T-helper 1 cell treated with Interleukin-12 subunit alpha and Interleukin-12 subunit beta and Interleukin-4 antibody, amounts not matched to agents 30 ng/mL and 1 ng/mL, for 36 hours (primary cell): ENCODE results near the gene TTC5. TPM values are rescaled to one million over a fixed set of nuclear protein-coding genes. Genes with fewer than 3 reads are reported as not detected.

ENCODE experiments used
- intact Hi-C: fragments of 100-400 bp; cut with micrococcal nuclease; formaldehyde crosslinking; loops from one replicate; pipeline ENCODE4 v1.15.1; 2024
- total RNA-seq: library from RNA; stranded (reverse); gene quantifications from 2 replicates; pipeline ENCODE4 v1.2.3, GENCODE V29; 2022

Gene TTC5, protein sequence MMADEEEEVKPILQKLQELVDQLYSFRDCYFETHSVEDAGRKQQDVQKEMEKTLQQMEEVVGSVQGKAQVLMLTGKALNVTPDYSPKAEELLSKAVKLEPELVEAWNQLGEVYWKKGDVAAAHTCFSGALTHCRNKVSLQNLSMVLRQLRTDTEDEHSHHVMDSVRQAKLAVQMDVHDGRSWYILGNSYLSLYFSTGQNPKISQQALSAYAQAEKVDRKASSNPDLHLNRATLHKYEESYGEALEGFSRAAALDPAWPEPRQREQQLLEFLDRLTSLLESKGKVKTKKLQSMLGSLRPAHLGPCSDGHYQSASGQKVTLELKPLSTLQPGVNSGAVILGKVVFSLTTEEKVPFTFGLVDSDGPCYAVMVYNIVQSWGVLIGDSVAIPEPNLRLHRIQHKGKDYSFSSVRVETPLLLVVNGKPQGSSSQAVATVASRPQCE
- total RNA-seq: 20.8 and 25.5 TPM in 2 replicates

DNA sequence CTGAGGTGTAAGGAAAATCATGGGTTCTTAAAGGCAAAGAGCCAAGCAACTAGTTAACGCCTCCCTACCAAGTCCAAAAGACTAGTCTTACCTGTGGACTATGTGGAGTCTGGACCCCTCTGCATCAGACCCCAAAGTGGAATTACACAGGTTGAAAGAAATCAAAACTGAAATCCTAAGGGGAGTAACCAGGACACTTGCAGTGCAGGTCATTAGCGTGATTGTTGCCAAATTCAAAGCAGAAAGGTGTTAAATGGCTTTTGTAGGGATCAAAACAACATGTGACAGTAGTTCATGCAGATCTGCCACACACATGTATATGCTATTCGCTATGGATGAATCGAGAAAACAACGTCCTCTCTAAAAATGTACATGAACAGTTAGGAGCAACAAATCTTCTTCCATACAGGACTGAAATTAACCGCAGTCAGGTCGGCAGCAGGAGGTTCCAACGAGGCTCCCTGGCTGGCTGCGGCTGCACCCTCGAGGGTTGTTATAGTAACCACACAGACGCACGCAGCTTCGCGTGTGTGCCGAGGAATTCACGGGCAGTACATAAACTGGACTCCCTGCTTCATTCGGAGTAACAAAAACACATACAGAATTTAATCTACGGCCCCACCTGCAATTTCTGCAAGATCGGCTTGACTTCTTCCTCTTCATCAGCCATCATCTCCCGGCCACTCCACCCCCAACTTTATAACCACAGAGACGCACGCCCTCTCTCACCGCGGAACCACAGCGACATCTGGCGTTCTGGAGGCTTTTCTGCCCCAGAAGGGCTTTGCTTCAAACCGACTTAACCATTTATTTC, at the start of gene TTC5:
Gene TTC5, minus strand, starts transcription at position 687 of the 814 bp plus-strand sequence. Its CDS starts 14 bp downstream, at position 673.
- intact Hi-C loops: loop anchor here (1.0 kb wide), 7 partner anchors 22 to 304 kb away; partner anchors contain the start of genes APEX1, CCNB1IP1, PARP2 and PNP

DNA sequence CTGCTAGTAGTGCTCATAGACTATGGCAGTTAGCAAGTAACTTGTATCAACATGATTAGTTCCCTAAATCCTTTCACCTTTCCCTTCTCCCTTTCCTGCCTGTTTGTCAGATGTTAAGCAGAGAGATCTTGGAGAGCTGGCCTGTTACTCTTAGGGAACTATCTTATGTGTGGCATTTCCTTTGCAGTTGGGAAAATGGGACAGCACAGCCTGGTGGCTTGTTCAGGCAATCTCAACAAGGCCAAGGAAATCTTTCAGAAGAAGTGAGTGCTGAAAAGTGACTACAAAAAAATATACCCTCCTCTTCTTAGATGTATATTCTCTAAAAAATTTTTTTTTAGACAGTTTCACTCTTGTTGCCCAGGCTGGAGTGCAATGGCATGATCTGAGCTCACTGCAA, 45.1 kb upstream of the TTC5 start:
- intact Hi-C loops: loop anchor here (1.0 kb wide), 1 partner anchor 24 kb away; no protein-coding TSS in a partner anchor

DNA sequence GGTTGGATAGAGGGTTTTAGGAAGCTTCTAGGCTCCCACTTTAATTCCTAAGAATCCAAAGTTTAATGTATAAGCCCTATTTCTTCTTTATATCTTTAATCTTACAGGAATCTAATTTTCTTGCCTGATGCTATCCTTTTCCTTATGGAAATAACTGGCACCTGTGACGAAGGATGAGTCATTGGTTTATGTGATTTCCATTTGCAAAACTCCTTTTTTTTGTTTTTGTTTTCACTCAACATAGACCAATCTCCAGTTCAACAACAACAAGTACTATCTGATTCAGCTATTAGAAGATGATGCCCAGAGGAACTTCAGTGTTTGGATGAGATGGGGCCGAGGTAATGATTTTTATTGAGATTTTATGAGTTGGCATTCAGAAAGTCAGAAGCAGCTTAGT, 44.5 kb upstream of the TTC5 start:
- intact Hi-C loops: no loop called here

DNA sequence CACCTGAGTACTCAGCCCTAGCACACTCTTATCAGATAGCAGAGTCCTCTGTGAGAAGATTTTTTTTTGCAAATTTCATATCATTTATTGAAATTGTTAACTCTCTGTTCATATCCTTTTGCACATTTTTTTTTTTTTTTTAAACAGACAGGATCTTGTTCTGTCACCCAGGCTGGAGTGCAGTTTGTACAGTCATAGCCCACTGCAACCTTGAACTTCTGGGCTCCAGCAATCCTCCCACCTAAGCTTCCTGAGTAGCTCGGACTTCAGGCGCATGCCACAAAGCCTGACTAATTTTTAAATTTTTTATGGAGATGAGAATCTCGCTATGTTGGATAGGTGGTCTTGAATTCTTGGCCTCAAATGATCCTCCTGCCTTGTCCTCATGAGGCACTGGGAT, 42.0 kb upstream of the TTC5 start:
- intact Hi-C loops: loop anchor here (10.0 kb wide), 1 partner anchor 637 kb away; the partner anchor contains the start of gene METTL17

DNA sequence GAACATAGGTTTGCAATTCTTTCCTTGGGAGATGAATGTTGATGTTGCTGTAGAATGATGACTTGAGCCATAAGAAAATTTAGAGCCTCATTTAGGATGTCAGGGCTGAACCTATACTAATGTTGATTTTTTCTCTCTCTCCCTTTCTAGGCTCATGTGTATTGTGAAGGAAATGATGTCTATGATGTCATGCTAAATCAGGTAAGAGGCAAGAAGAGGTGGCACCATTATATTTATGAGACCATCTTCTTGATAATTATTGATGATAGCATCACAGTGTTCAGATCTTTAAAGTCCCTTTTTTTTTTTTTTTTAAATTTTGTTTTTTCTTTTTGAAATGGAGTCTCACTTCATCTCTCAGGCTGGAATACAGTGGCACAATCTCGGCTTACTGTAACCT, 41.0 kb upstream of the TTC5 start:
- intact Hi-C loops: loop anchor here (10.0 kb wide), 1 partner anchor 638 kb away; the partner anchor contains the start of gene METTL17

DNA sequence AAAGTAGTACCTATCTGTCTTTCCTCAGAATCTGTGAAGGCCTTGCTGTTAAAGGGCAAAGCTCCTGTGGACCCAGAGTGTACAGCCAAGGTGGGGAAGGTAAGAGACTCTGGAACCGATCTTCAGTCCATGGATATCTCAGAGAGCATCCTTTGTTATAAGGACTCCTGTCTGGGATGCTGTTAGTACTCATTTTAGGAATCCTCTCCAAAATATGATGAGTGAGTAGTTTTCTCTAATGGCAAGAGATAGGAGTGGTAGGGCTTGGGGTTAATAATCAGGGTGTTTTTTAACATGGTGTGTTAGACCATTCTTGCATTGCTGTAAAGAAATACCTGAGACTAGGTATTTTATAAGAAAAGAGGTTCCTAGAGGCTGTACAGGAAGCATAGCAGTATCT, 39.6 kb upstream of the TTC5 start:
- intact Hi-C loops: loop anchor here (10.0 kb wide), 1 partner anchor 639 kb away; the partner anchor contains the start of gene METTL17

DNA sequence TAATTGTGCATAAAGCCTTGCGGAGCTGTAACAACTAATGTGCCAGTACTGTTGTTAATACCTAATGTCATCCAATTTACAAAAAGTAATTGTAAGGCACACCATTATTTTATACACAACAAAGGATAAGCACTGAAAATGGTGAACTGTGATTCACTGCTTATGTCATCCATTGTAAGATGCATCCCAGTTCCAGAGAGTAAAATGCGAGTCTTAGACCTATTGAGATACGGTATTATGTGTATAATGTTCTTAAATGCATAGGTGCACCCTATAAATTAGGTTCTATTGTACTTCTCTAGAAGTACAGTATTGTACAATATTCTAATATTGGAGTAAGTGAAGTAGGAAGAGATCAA, 38.1 kb upstream of the TTC5 start:
- intact Hi-C loops: loop anchor here (1.0 to 10.0 kb wide), 14 partner anchors 11 to 1112 kb away; partner anchors contain the start of genes APEX1, CCNB1IP1, CHD8 and HNRNPC

DNA sequence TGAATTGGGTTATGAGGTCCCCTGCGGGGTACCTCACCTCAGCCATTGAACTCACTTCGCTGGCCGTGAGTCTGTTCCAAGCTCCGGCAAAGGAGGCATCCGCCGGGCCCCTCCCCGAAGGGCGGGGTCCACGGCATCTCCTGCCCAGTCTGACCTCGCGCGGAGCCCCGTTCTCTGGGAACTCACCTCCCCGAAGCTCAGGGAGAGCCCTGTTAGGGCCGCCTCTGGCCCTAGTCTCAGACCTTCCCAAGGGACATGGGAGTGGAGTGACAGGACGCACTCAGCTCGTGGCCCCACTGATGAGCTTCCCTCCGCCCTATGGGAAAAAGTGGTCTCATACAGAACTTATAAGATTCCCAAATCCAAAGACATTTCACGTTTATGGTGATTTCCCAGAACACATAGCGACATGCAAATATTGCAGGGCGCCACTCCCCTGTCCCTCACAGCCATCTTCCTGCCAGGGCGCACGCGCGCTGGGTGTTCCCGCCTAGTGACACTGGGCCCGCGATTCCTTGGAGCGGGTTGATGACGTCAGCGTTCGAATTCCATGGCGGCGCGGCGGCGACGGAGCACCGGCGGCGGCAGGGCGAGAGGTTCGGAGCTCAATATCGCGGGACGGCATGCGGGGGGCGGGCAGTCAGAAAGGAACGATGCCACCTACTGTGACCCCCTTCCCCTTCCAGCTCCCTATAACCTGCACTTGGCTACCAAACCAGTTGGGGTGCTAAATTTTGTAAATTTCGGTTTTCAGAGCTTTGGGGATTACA, 37.5 kb upstream of the TTC5 start, which contains the start of gene PARP2:
Gene PARP2, plus strand, starts transcription at position 544 of the 770 bp plus-strand sequence. Its CDS starts 7 bp downstream, at position 551.
- intact Hi-C loops: loop anchor here (1.0 to 10.0 kb wide), 13 partner anchors 10 to 1113 kb away; partner anchors contain the start of genes APEX1, CCNB1IP1, CHD8 and HNRNPC

DNA sequence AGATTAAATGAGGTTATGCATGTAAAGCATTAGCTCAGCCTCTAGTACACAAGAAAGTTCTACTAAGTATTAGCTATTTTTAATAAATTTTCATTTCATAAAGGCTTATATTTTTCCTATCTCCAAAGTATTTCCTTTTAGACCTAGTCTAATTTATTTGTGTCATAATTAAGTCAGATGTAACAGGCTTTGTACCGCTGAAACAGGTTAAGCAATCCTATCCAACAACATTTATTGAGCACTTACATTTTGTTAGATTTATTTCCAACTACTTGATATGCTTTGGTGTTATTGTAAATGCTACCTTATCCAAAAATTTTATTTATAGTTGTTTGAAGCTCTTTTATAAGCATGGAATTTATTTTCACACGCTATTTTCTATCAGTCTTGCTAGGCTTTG, 35.9 kb upstream of the TTC5 start:
- intact Hi-C loops: loop anchor here (2.0 to 10.0 kb wide), 2 partner anchors 643 to 763 kb away; partner anchors contain the start of gene METTL17

DNA sequence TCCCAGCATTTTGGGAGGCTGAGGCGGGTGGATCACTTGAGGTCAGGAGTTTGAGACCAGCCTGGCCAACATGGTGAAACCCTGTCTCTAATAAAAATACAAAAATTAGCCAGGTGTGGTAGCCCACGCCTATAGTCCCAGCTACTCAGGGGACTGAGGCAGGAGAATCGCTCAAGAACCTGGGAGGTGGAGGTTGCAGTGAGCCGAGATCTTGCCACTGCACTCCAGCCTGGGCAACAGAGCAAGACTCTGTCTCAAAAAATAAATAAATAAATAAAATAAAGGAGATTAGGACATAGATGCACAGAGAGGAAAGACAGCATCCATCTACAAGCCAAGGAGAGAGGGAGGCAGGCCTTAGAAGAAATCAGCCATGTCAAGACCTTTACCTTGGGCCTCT, 35.3 kb upstream of the TTC5 start:
- intact Hi-C loops: loop anchor here (10.0 kb wide), 1 partner anchor 644 kb away; the partner anchor contains the start of gene METTL17

DNA sequence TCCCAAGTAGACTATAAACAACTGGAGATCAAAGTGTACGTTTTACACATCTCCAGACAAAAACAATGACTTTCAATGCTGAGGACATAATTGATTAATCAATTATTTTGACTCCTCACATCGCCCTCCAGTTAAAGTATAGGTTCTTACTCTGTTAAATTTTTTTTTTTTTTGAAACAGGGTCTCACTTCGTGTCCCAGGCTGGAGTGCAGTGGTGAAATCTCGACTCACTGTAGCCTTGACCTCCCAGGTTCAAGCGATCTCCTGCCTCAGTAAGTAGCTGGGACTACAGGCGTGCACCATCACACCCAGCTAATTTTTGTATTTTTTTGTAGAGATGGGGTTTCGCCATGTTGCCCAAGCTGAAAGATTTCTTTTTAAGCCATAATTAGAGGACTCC, 28.3 kb upstream of the TTC5 start:
- intact Hi-C loops: no loop called here

DNA sequence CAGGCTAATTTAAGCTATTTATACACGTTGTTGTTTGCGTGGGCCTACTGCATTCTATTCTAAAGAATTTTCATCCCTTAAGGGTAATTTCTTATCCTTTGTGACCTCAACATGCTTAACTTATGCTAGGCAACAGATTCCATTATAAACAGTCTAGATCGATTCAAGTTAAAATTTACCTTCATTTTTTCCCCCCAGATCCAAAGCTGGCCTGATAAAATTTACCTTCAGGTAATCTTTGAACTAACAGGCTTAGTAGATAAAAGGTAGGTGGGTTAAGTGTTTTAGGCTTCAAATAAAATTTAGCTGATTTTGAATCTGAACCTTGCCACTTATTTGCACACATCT, 27.7 kb upstream of the TTC5 start:
- intact Hi-C loops: loop anchor here (1.0 to 2.0 kb wide), 5 partner anchors 10 to 349 kb away; partner anchors contain the start of genes APEX1, PARP2, TEP1 and TTC5

DNA sequence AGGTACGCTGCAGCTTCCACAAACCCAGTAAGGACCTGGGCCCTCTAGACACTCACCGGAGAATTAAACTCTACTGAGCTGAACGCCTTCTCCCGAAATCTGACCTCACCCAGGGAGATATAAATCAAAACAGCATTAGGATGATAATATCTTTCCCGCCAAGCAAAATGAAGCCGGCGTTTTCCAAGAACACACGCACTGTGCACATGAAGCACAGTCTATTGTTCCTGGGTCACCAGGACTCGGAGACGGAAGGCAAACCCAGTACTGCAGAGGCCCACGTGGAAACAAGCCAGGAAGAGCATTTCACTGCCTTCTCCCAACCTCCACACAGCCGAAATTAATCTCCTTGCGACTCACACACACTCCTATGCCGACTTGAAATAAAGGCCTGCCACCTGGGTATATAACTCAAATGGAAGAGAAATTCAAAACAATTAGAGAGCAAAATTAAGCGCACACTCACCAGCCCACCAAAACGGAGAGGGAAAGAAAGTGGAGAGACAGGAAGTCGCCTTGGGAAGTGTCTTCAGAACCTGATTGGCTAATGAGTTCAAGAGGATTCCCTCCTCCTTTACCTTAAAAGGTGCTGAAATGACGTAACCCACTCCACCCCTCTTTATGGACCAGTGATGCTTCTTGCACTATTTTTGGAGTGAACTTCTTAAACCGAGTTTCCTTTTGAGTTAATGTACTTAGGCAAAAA, 27.2 kb upstream of the TTC5 start, which contains the start of gene CCNB1IP1:
Gene CCNB1IP1, minus strand, starts transcription at position 492 of the 706 bp plus-strand sequence. CDS start 16,756 bp downstream, outside the sequence.
- intact Hi-C loops: loop anchor here (1.0 to 2.0 kb wide), 5 partner anchors 10 to 350 kb away; partner anchors contain the start of genes APEX1, PARP2, TEP1 and TTC5

DNA sequence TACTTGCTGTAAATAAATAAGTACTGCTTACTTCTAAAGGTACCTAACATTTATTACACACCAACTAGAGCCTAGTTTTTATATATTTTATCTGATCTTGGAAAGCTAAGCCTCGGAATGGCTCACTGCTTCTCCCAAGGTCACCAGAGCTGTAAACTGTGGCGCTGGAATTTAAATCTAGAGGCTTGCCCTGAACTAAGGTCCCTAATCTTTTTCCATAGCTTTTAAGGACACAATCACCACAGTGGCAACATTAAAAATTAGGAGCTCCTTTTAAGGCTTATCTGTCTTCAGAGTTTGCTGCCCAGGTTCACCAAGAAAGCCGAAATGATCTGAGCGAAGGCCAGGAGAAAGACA, 26.7 kb upstream of the TTC5 start:
- intact Hi-C loops: loop anchor here (2.0 kb wide), 2 partner anchors 80 to 350 kb away; partner anchors contain the start of gene TEP1

DNA sequence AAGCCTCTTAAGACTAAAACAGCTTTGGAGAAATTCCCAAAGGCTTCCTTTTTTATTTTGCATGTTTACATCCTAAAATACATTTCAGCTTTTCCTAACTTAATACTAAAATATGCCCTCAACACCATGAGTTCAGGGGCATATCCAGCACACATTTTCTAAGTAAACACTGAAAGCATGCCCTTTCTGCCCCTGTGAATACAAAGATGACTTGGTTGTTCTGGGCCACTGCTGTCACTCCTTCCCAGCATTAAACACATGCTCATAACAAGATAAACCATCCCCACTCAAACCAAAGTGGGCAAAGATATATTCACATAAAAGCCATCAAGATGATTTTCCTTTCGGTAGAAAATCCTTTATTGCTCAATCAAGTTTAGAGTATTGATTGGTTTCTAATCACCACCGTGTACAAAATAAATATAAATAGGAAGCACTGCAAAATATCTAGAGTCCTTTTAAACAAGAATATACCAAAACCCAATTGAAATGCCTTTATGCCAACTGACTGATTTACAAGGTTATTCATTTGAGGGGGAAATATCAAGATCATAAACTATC, 25.4 kb upstream of the TTC5 start:
- intact Hi-C loops: no loop called here

DNA sequence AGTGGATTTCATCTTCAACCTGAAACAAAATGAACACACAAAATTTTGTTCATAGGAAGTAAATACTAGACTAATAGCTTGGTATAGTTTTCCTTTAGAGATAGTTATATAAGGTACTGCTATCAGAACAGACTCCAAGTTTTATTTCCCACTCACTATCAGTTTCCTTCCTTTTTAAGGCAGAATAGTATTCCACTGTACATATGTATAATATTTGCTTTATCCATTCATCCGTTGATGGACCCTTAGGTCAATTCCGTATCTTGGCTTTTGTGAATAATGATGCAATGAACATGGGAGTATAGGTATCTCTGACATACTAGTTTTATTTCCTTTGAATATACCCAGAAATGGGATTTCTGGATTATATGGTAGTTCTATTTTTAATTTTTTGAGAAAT, 23.6 kb upstream of the TTC5 start:
- intact Hi-C loops: loop anchor here (5.0 kb wide), 1 partner anchor 528 kb away; no protein-coding TSS in a partner anchor

DNA sequence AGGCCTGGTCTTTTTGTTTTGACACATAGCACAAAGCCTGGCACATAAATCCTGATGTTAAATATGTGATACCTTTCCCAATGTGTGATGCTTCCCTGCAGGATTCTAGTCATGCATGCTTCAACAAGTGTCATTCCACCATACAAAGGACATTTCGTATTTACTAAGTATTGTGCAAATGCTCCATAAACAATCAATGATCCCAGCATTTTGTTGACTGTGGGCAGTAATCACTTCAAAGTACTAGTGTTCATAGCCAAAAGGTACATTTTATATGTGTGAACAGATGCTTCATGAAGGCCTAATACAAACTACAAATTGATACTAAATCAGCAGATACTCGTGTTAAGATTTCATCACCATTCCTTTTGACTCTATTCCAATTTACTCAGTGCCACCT, 23.0 kb upstream of the TTC5 start:
- intact Hi-C loops: loop anchor here (5.0 kb wide), 1 partner anchor 529 kb away; no protein-coding TSS in a partner anchor

DNA sequence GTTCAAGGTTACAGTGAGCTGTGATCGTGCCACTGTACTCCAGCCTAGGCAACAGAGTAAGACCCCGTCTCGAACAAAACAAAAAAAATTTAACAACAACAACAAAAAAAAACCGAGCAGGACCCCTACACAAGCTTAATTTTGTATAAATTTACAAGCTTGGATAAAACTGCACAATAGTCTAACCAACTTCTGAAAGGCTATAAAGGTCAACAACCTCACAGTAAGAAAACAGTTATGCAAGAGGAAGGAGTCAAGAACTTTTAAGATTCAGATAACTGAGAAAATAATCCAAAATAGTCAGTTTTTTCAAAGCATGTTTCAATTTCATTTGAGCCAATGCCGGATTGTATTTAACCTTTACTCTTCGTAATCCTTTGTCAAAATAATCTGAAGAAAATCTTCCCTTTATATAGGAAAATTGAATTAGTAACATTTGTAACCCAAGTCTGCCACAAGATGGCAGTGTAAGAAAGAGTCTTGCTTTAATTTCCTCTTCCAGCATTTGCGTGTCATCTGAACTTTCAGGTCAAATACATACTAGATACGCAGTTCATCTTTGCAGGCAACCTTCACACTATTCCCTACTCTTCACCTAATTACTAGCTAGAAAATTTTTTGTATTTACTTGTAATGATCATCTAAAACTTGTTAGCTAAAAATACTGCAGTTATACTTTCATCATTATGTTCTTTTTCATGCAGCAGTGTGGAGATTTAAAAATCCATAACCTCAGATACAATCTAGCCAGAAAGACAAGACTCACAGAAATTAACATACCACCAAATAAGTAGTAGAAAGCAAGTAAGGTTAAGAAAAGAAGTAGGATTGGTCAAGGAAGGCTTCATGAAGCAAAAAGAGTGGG, 21.5 kb upstream of the TTC5 start:
- intact Hi-C loops: loop anchor here (1.0 to 5.0 kb wide), 10 partner anchors 17 to 530 kb away; partner anchors contain the start of genes TEP1 and TTC5
